NCI-H510A treated with DMSO at 0.1 percent for 48 hours (cell line): ENCODE data around the gene FAM187B.

Source experiments
- DNase-seq: peaks from one replicate; lab custom pipeline; 2025; lab: John Stamatoyannopoulos, UW

FAM187B gene

GRCh38 chr19:35178701-35179100 is 49.8 kb downstream of the FAM187B start:
- DNase-seq = no peak

- no peak for DNase-seq
Measured at GRCh38 chr19:35177377-35178274, 50.9 kb downstream of the FAM187B start.

DNA sequence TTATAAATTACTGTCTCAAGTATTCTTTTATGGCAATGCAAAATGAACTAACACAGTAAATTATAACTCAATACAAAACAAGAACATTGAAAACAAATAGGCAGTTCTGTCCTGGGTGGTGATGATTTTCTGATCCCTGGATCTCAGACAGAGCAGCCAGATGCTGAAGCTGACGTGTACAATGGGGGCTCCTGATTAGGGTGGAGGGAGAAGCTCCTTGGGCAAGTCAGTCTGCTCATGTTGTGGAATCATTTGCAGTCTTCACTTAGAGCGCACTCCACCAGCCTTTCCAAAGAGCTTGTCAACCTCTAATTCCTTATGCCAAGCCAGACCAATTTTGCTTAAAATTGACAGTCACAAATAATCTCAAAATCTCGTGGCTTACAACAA is 52.4 kb downstream of the FAM187B start:
- no peak for DNase-seq
